H1 (cell line): ENCODE results near the gene DENND6B. TPM values are rescaled to one million over a fixed set of nuclear protein-coding genes. Genes with fewer than 3 reads are reported as not detected.

Source experiments
- CTCF ChIA-PET: fragments of 300-600 bp; sonication (Branson Sonifier 250); formaldehyde crosslinking; loops from one replicate; lab custom pipeline; 2021; ENCODE audit not compliant: partially characterized antibody; lab: Charles Lee
- POLR2A ChIA-PET: fragments of 300-600 bp; sonication (Branson Sonifier 250); formaldehyde crosslinking; loops from one replicate; lab custom pipeline; 2021; ENCODE audit warnings: inconsistent platforms; ENCODE audit not compliant: partially characterized antibody; lab: Charles Lee
- DNase-seq, 2 experiments: peaks; one replicate each; pipeline versions ENCODE4 v3.0.0 to v3.0.0-alpha.2; 2010 to 2022; ENCODE audit warnings: low spot score in 2 of 2, low read depth in 1 of 2, mixed read lengths in 1 of 2
- FAIRE-seq: peaks from 2 replicates; lab custom pipeline; 2011; peaks lifted over from hg19 to GRCh38; lab: Jason Lieb, UNC
- H2AFZ ChIP-seq: 2 replicates; pipeline ENCODE4 v1.8.1; 2012; ENCODE audit warnings: low read length, inconsistent platforms
- H2AK5ac ChIP-seq: 2 replicates; pipeline ENCODE4 v1.6.1; 2013; ENCODE audit warnings: low read depth, low read length
- H2BK120ac ChIP-seq: replicated peaks from 2 replicates; pipeline ENCODE3; 2013; ENCODE audit warnings: low read depth, low read length, inconsistent platforms
- H2BK12ac ChIP-seq: 2 replicates; pipeline ENCODE4 v1.6.1; 2013; ENCODE audit warnings: low read depth, low read length
- H2BK15ac ChIP-seq: 2 replicates; pipeline ENCODE4 v1.6.1; 2013; ENCODE audit warnings: low read length
- H2BK20ac ChIP-seq: 2 replicates; pipeline ENCODE4 v1.6.1; 2013; ENCODE audit warnings: low read length
- H2BK5ac ChIP-seq: 2 replicates; pipeline ENCODE4 v1.6.1; 2013; ENCODE audit warnings: low read depth, low read length
- H3K14ac ChIP-seq: 2 replicates; pipeline ENCODE4 v1.6.1; 2013; ENCODE audit warnings: inconsistent platforms; ENCODE audit not compliant: insufficient read length
- H3K18ac ChIP-seq: 2 replicates; pipeline ENCODE4 v1.6.1; 2013; ENCODE audit warnings: low read length; ENCODE audit errors: extremely low read depth
- H3K23ac ChIP-seq: 2 replicates; pipeline ENCODE4 v1.6.1; 2013; ENCODE audit warnings: inconsistent platforms; ENCODE audit not compliant: insufficient read length
- H3K23me2 ChIP-seq: 2 replicates; pipeline ENCODE4 v1.6.1; 2013; ENCODE audit warnings: low read depth, low read length
- H3K27ac ChIP-seq: 2 replicates; pipeline ENCODE4 v1.6.1; 2011; ENCODE audit warnings: low read depth, low read length, inconsistent platforms
- H3K27me3 ChIP-seq, 4 experiments: replicated peaks in 1 of 4; 1 replicate in 1 of 4; 2 replicates in 3 of 4; pipeline versions ENCODE4 v1.6.1 to v1.8.1; 2011 to 2013; ENCODE audit warnings: low read length in 3 of 4, mild to moderate bottlenecking in 3 of 4, inconsistent platforms in 2 of 4, mixed read lengths in 2 of 4, moderate library complexity in 1 of 4; ENCODE audit not compliant: control insufficient read depth in 3 of 4, insufficient read depth in 3 of 4; ENCODE audit errors: extremely low read depth in 1 of 4
- H3K36me3 ChIP-seq, 4 experiments: 2 replicates each; pipeline versions ENCODE4 v1.6.1 to v1.8.1; 2011 to 2013; ENCODE audit warnings: mild to moderate bottlenecking in 4 of 4, low read length in 3 of 4, moderate library complexity in 2 of 4, control low read depth in 1 of 4, inconsistent platforms in 1 of 4; ENCODE audit not compliant: insufficient read depth in 4 of 4, control insufficient read depth in 2 of 4
- H3K4ac ChIP-seq: replicated peaks from 2 replicates; pipeline ENCODE3; 2013; ENCODE audit warnings: low read length, low read depth, mixed read lengths, inconsistent platforms; ENCODE audit not compliant: insufficient read length
- H3K4me1 ChIP-seq, 4 experiments: replicated peaks in 1 of 4; 1 replicate in 1 of 4; 2 replicates in 3 of 4; pipeline versions ENCODE4 v1.6.1 to v1.8.1; 2011 to 2013; ENCODE audit warnings: low read length in 3 of 4, inconsistent platforms in 2 of 4, mixed read lengths in 1 of 4; ENCODE audit not compliant: insufficient read depth in 4 of 4, control insufficient read depth in 3 of 4
- H3K4me2 ChIP-seq, 2 experiments: 2 replicates each; pipeline versions ENCODE4 v1.6.1 to v1.8.1; 2011 to 2013; ENCODE audit warnings: low read depth in 2 of 2, low read length in 2 of 2, control low read depth in 1 of 2, inconsistent platforms in 1 of 2, mild to moderate bottlenecking in 1 of 2; ENCODE audit not compliant: insufficient read depth in 1 of 2
- H3K4me3 ChIP-seq, 4 experiments: fragments of 200-600, 300-600 bp in 1 of 4; sonication (generic), shearing (Covaris generic), sonication (Bioruptor Twin) in 1 of 4; 2 replicates each; pipeline versions ENCODE4 v1.5.1 to v1.8.1; 2011 to 2016; ENCODE audit warnings: low read length in 4 of 4, low read depth in 3 of 4, control low read depth in 2 of 4, inconsistent platforms in 2 of 4, mild to moderate bottlenecking in 2 of 4, mixed read lengths in 1 of 4, moderate library complexity in 1 of 4; ENCODE audit not compliant: insufficient read depth in 2 of 4; ENCODE audit errors: extremely low read depth in 1 of 4
- H3K56ac ChIP-seq: replicated peaks from 2 replicates; pipeline ENCODE3; 2013; ENCODE audit warnings: low read depth, mild to moderate bottlenecking, mixed read lengths, low read length, inconsistent platforms; ENCODE audit not compliant: insufficient read length
- H3K79me1 ChIP-seq: 2 replicates; pipeline ENCODE4 v1.6.1; 2013; ENCODE audit warnings: low read depth, low read length, control low read depth
- H3K79me2 ChIP-seq, 2 experiments: 2 replicates each; pipeline versions ENCODE4 v1.6.1 to v1.8.1; 2012 to 2013; ENCODE audit warnings: low read length in 2 of 2, mild to moderate bottlenecking in 2 of 2, inconsistent platforms in 1 of 2; ENCODE audit not compliant: insufficient read depth in 2 of 2, control insufficient read depth in 1 of 2
- H3K9ac ChIP-seq, 4 experiments: replicated peaks in 1 of 4; 1 replicate in 1 of 4; 2 replicates in 3 of 4; pipeline versions ENCODE4 v1.6.1 to v1.8.1; 2011 to 2013; ENCODE audit warnings: low read depth in 3 of 4, low read length in 3 of 4, control low read depth in 2 of 4, mild to moderate bottlenecking in 2 of 4, moderate library complexity in 2 of 4, inconsistent platforms in 1 of 4; ENCODE audit errors: extremely low read depth in 1 of 4
- H3K9me3 ChIP-seq, 2 experiments: 2 replicates each; pipeline versions ENCODE4 v1.6.1 to v1.8.1; 2012 to 2013; ENCODE audit warnings: mild to moderate bottlenecking in 2 of 2, moderate library complexity in 2 of 2, control low read depth in 1 of 2, inconsistent platforms in 1 of 2, low read depth in 1 of 2, low read length in 1 of 2, mixed read lengths in 1 of 2; ENCODE audit not compliant: insufficient read depth in 2 of 2
- H4K20me1 ChIP-seq, 2 experiments: replicated peaks in 1 of 2; 2 replicates each; pipeline versions ENCODE3 to v1.8.1; 2011 to 2013; ENCODE audit warnings: inconsistent platforms in 2 of 2, low read length in 2 of 2, mild to moderate bottlenecking in 1 of 2; ENCODE audit not compliant: insufficient read depth in 2 of 2, control insufficient read depth in 1 of 2
- H4K5ac ChIP-seq: 2 replicates; pipeline ENCODE4 v1.6.1; 2013; ENCODE audit warnings: low read length, low read depth, mixed read lengths, inconsistent platforms; ENCODE audit not compliant: insufficient read length
- H4K8ac ChIP-seq: 2 replicates; pipeline ENCODE4 v1.8.0; 2013; ENCODE audit warnings: mild to moderate bottlenecking, moderate library complexity, low read length, inconsistent platforms; ENCODE audit not compliant: insufficient read depth; ENCODE audit errors: extremely low read depth
- H4K91ac ChIP-seq: replicated peaks from 2 replicates; pipeline ENCODE3; 2013; ENCODE audit warnings: low read length, mixed read lengths, inconsistent platforms; ENCODE audit not compliant: insufficient read length
- BACH1 ChIP-seq: IDR thresholded peaks from 2 replicates; pipeline ENCODE4 v1.6.1; 2012; ENCODE audit warnings: low read length, improper control_type of control experiment
- BRCA1 ChIP-seq: IDR thresholded peaks from 2 replicates; pipeline ENCODE4 v1.6.1; 2012; ENCODE audit warnings: low read depth, low read length, improper control_type of control experiment
- CHD1 ChIP-seq: IDR thresholded peaks from 2 replicates; pipeline ENCODE4 v1.6.1; 2012; ENCODE audit warnings: low read depth, low read length, improper control_type of control experiment
- MAX ChIP-seq: IDR thresholded peaks from 2 replicates; pipeline ENCODE4 v1.6.1; 2012; ENCODE audit warnings: inconsistent platforms
- RFX5 ChIP-seq: IDR thresholded peaks from 2 replicates; pipeline ENCODE4 v1.6.1; 2011; ENCODE audit warnings: low read depth, low read length, improper control_type of control experiment, borderline replicate concordance
- ZNF274 ChIP-seq: IDR thresholded peaks from 2 replicates; pipeline ENCODE4 v1.7.0; 2012; ENCODE audit warnings: low read length, borderline replicate concordance; ENCODE audit errors: extremely low read depth
- WGBS, 2 experiments: shearing (Covaris generic) in 1 of 2; methylation state at CpG; one replicate each; pipeline versions ENCODE4 v1.1.6 to v1.1.7; 2013 to 2015; ENCODE audit warnings: low lambda C conversion rate in 2 of 2, mixed read lengths in 2 of 2, inconsistent platforms in 1 of 2, low coverage in 1 of 2, missing lambda C conversion rate in 1 of 2; ENCODE audit not compliant: insufficient replicate concordance in 2 of 2, insufficient coverage in 1 of 2, insufficient read length in 1 of 2; ENCODE audit errors: extremely low coverage in 1 of 2, missing lambda C conversion rate in 1 of 2; 5-methylcytosine and 5-hydroxymethylcytosine counted together
- polyA plus RNA-seq, 7 experiments: library from polyadenylated mRNA; depleted of rRNA in 3 of 7; stranded (reverse) in 5 of 7; unstranded in 2 of 7; fragments of >200 nt in 5 of 7; fragments of 200-250 nt in 2 of 7; gene quantifications; 1 replicate in 5 of 7; 2 replicates in 1 of 7; 4 replicates in 1 of 7; pipeline versions ENCODE4 v1.2.1 to v1.2.3, GENCODE V29; 2011 to 2013; ENCODE audit warnings: missing spikeins in 2 of 7, mixed read lengths in 2 of 7
- total RNA-seq: library from RNA; stranded (reverse); fragmentation: NEBNext Ultra II Directional; extraction: Animal tissue kit (Norgen Biotek cat#: 25700); gene quantifications from 2 replicates; pipeline ENCODE4 v1.2.1, GENCODE V29; 2021

Gene DENND6B
- total and polyA plus RNA-seq, 2 of the 8 experiments (the other 6 are each of a cell fraction or from before 2014, with no cell fraction given) = 1.1 to 1.9 TPM

GRCh38 chr22:50264946-50265669 lies 61.7 kb downstream of the DENND6B start:
- Histone ChIP-seq H3K9me3 (peaks cover 0 to 10% of the 10 kb centered on the region in 2 experiments; a peak in 1 of 4 replicates), H3K9ac (no peak overlapping the region), H3K23me2 (peaks cover 7% of the 10 kb centered on the region; the same call in 1 of the 2 replicates), H2BK20ac (no peak overlapping the region), H3K79me2 (no peaks in the 10 kb centered on the region), H4K8ac (no peak overlapping the region), H3K27me3 (peaks cover 20 to 54% (median 44%) of the 10 kb centered on the region in 4 experiments; a peak in 6 of 7 replicates), H3K56ac (no peak overlapping the region), H3K79me1 (no peaks in the 10 kb centered on the region), H3K14ac (no peak overlapping the region), H3K18ac (no peak overlapping the region), H4K5ac (no peak overlapping the region), H3K4me1 (peaks cover 0 to 20% (median 13%) of the 10 kb centered on the region in 4 experiments; a peak in 6 of 7 replicates), H3K36me3 (no peaks in the 10 kb centered on the region), H2BK5ac (no peak overlapping the region), H3K4ac (no peak overlapping the region), H2BK120ac (no peak overlapping the region), H3K23ac (no peak overlapping the region), H4K20me1 (peaks cover 1 to 2% of the 10 kb centered on the region in 2 experiments), H3K27ac (no peak overlapping the region), H4K91ac (no peak overlapping the region), H3K4me3 (no peak overlapping the region), H2AFZ (no peak overlapping the region), H2AK5ac (no peak overlapping the region), H3K4me2 (no peak overlapping the region), H2BK12ac (no peak overlapping the region), H2BK15ac (no peak overlapping the region)
- DNase-seq (no peak), FAIRE-seq (no peak)
- POLR2A ChIA-PET = no interaction called here
- CTCF ChIA-PET = interaction anchor here (1.1 to 4.7 kb wide), 6 partner anchors 13 to 77 kb away, joined by 4 to 30 read pairs (median 6); partner anchors contain the start of gene HDAC10
- 96% methylated on average over 13 of the region's 15 CpGs; no CpG with 5 or more reads in 1 of the 2 experiments for WGBS, 2 experiments
- TF ChIP-seq ZNF274 (no peak), BRCA1 (no peak), BACH1 (no peak), MAX (no peak), RFX5 (no peak), CHD1 (no peak)
